ENCODE measurements around the gene GSTP1. TPM values are rescaled to one million over a fixed set of nuclear protein-coding genes. Genes with fewer than 3 reads are reported as not detected.
"Not testable (repeated sequence)": the region's sequence is repeated elsewhere in the genome, so short reads cannot be mapped to it uniquely, and the experiment has no call there.

Gene GSTP1
- total RNA-seq, 2 donors from 2014 or later: 323 to 390 TPM

DNA sequence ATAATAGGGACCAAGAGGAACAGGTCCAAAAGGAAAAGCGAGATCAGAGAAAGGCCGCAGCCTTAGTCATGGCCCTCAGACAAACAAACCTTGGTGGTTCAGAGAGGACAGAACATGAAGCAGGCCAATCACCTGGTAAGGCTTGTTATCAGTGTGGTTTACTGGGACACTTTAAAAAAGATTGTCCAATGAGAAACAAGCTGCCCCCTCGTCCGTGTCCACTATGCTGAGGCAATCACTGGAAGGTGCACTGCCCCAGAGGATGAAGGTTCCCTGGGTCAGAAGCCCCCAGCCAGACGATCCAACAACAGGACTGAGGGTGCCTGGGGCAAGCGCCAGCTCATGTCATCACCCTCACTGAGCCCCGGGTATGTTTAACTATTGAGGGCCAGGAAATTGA is 39.3 kb downstream of the GSTP1 start:
- intact Hi-C loops (cut with DNase I, micrococcal nuclease); DNase-seq; ATAC-seq: not testable (repeated sequence)

DNA sequence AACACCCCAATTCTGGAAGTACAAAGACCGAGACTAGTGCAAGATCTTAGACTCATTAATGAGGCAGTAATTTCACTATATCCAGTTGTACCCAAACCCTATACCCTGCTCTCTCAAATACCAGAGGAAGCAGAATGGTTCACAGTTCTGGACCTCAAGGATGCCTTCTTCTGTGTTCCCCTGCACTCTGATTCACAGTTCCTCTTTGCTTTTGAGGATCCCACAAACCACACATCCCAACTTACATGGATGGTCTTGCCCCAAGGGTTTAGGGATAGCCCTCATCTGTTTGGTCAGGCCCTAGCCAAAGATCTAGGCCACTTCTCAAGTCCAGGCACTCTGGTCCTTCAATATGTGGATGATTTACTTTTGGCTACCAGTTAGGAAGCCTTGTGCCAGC is 40.2 kb downstream of the GSTP1 start:
- ATAC-seq; intact Hi-C loops (cut with DNase I, micrococcal nuclease); DNase-seq: not testable (repeated sequence)

DNA sequence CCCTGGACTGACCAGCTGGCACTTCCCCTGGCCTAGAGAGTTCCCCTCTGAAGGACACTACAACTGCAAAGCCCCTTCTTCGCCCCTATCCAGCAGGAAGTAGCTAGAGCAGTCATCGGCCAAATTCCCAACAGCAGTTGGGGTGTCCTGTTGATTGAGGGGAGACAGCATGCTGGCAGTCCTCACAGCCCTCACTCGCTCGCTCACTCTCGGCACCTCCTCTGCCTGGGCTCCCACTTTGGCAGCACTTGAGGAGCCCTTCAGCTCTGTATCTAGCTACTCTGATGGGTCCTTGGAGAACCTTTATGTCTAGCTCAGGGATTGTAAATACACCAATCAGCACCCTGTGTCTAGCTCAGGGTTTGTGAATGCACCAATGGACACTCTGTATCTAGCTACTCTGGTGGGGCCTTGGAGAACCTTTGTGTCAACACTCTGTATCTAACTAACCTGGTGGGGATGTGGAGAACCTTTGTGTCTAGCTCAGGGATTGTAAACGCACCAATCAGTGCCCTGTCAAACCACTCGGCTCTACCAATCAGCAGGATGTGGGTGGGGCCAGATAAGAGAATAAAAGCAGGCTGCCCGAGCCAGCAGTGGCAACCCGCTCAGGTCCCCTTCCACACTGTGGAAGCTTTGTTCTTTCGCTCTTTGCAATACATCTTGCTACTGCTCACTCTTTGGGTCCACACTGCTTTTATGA is 42.7 kb downstream of the GSTP1 start:
- DNase-seq; ATAC-seq; intact Hi-C loops (cut with DNase I, micrococcal nuclease): not testable (repeated sequence)

GRCh38 chr11:67626970-67627369 is 43.4 kb downstream of the GSTP1 start:
- intact Hi-C loops (cut with DNase I, micrococcal nuclease): no loop called here
- ATAC-seq: no peak
- DNase-seq: peak in 1 of 2 donors; percentile 23

- DNase-seq (peak in 1 of 2 donors; percentile 22), ATAC-seq (no peak)
- intact Hi-C loops (cut with DNase I, micrococcal nuclease): no loop called here
Observed at GRCh38 chr11:67627441-67627811, 43.8 kb downstream of the GSTP1 start.

- intact Hi-C loops (cut with DNase I, micrococcal nuclease): no loop called here
Observed at GRCh38 chr11:67627812-67628624, 44.4 kb downstream of the GSTP1 start.

DNA sequence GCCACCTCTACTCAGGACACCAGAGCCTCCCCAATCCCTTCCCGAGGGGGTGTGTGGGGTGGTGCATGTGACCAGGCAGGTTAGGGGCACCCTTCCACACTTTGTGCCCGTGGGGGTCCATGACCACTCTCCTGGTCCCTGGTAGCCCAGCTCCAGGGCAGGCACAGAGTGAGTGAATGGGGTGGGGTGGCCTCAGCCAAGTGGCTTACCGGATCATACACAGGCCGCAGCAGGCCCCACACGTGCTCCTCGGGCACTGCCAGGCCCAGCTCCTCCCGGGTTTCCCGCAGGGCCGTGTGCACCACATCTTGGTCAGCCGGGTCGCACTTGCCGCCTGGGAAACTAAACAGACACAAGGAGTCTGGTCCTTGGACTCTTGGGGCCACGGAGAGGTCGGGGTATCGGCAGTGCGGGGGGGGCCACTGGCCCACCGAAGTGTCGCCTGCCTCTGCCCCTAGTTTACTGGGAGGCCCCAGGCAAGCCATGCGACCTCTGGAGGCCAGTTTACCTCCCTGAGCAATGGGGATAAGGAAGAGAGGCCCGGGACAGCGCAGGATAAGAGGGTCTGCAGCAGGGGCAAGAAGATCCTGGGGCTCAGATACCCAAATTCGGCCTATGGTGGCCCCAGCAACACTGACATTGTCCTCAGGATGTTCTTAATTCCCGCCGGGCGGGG is 45.2 kb downstream of the GSTP1 start:
- intact Hi-C loops (cut with DNase I, micrococcal nuclease): no loop called here
- ATAC-seq: no peak
- DNase-seq: peak in 1 of 2 donors; percentile 37

More at GRCh38 chr11:67627812-67628624, 44.4 kb downstream of the GSTP1 start:
- ATAC-seq (no peak), DNase-seq (peak; percentile 12 to 27)

GRCh38 chr11:67629386-67630227 is 46.0 kb downstream of the GSTP1 start, which contains the start of gene NUDT8:
Gene NUDT8, minus strand, starts transcription at chr11:67629937. Its CDS starts 26 bp downstream, at chr11:67629911.
- intact Hi-C loops (cut with DNase I, micrococcal nuclease): no loop called here

DNA sequence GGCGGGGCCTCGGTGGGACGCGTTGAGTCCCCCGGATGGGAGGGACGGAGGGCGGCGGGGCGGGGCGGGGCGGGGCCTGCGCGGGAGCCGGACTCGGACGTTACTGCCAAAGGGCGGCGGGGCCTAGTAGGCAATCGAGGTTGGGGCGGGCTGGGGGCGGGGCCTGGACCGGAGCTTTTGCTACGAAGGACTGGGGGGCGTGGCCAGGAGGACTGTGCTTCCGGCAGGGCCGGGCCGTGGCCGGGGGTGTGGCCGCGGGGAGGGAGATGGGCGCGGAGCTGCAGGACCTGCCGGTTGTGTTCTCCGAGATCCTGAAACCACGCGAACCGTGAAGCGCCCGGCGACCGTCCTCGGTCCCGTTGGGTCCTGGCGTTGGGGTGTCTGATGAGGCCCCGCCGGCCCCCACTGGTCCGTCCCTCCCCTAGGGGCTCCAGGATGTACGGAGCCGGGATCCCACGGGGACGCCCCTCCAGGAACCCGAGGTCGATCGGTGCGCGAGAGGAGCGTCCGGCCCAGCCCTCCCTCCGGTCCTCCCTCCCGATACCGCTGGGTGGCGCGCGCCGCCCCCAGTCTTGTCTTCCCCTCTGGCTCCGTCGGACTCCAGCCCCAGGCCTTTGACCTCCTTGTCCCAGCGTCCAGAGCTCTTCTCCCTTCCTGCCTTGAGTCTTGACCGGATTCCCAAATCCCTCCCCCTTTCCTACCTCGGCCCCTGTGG is 46.8 kb downstream of the GSTP1 start:
- DNase-seq (peak; percentile 99 to 100), ATAC-seq (peak; percentile 77)
- intact Hi-C loops (cut with DNase I, micrococcal nuclease): no loop called here

More at GRCh38 chr11:67629386-67630227, 46.0 kb downstream of the GSTP1 start, which contains the start of gene NUDT8:
- DNase-seq: peak; percentile 83 to 90
- ATAC-seq: peak; percentile 54

DNA sequence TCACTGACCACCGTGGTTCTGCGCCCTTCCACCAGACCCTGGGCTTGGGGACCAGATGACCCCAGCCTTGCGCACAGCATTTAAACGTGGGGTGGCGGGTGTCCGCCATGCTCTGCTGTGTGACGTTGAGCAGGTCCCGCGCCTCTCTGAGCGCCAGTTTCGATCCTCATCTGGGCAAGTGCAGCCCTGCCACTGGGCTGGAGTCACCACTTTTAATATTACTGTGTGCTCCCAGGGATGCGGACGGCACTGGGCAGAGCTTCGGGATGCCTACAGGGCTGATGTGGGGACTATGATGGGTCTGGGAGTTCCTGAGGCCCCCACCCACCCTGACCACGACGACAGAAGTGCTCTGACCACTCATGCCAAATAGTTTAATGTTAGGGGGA is 47.3 kb downstream of the GSTP1 start:
- DNase-seq (no peak), ATAC-seq (no peak)
- intact Hi-C loops (cut with DNase I, micrococcal nuclease): no loop called here

DNA sequence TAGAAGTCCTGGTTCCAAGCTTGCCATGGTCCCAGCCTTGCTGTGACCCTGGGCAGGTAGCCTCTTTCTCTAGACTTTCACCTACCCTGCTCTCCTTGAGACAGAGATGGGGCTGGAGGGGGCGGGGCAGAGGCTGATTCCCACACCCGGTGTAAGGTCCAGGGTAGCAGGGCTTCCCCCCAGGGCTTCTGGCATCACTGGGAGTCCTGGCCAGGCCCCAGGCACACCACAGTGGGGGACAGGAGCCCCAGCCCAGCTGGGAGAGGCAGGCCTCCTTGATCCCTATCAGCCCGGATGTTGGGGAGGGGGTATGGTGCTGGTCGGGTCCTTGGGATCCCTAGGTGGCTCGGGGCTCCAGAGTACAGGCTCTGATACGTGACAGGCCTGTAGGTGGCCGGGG is 47.8 kb downstream of the GSTP1 start:
- ATAC-seq (no peak), DNase-seq (peak; percentile 67 to 72)
- intact Hi-C loops (cut with DNase I, micrococcal nuclease): no loop called here

GRCh38 chr11:67631853-67632174 is 48.2 kb downstream of the GSTP1 start:
- intact Hi-C loops (cut with DNase I, micrococcal nuclease): no loop called here
- DNase-seq: peak in 1 of 2 donors; percentile 40

GRCh38 chr11:67632175-67632981 is 48.8 kb downstream of the GSTP1 start:
- ATAC-seq (peak; percentile 22), DNase-seq (peak; percentile 80 to 84)
- intact Hi-C loops (cut with DNase I, micrococcal nuclease): no loop called here

More at GRCh38 chr11:67631853-67632174, 48.2 kb downstream of the GSTP1 start:
- no peak for ATAC-seq

DNA sequence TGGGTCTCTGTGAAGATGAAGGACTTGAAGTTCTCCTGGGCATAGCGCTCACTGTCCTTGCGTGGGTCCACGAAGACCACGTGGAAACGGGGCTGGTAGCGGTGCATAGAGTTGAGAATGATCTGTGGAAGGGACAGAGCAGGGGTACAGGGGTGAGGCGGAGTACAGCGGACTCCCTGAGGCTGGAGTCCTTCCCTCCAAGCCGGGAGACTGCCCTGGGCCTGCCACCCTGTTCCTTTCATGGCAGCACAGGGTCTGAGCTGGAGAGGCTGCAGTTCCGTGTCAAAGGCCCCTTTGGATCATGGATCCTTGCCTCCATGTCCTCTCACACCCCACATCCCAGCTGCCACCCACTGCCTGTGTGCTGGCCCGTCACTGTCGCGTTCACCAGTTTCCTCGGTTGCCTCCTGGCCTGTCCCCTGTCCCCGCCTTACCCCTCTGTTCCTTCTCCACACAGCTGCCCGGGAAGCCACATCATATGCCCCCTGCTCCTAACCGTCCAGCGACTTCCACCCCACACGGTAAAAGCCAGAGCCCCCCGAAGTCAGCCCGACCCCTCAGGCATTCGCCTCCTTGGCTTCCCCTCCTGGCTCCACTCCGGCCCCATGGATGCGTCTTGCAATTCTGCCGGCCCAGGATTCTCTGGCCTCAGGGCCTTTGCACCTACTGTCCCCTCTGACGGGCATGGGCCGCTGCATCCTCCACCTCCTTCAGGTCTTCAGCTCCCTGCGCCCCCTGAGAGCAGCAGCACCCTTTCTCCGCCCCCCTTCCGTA is 49.6 kb downstream of the GSTP1 start:
- ATAC-seq: no peak
- no peak for DNase-seq
- intact Hi-C loops (cut with DNase I, micrococcal nuclease): no loop called here

DNA sequence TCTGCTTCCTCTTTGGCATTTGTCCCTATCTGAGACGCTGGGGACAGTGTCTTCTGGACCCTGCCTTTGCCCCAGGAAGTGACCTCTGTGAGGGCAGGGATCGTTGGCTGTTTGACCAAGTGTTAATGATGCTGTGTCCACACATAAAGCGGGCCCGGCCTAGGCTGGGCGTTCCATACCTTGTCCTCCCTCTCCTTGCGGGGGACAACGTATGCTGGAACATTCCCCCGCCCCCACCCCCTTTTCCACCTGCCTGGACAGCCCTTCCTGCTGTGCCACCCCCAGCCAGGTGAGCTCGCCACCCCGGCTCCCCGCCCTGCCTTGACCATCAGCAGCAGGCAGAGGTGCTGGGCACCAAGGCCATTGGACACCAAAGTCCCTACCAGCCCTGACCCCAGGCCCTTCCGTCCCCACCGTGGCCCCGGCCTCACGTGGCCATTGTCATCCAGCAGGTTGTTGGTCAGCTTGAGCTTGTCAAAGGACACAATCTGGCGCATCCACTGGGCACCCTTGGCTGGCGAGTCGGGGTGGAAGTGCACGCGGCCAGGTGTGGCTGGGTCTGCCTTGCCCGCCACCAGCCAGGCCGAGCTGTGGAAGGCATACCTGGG is 50.2 kb downstream of the GSTP1 start:
- intact Hi-C loops (cut with DNase I, micrococcal nuclease): no loop called here
- DNase-seq: peak in 1 of 2 donors; percentile 39
- ATAC-seq: no peak
